Activated CD4-positive, alpha-beta T cell treated with anti-CD3 and anti-CD28 coated beads for 4 hours (primary cell): ENCODE results near the gene RUNDC1.
"Not testable (repeated sequence)": the region's sequence is repeated elsewhere in the genome, so short reads cannot be mapped to it uniquely, and the experiment has no call there.

Experiments used
- DNase-seq, 2 donors: peaks; one replicate each; pipeline ENCODE4 v3.0.0-alpha.2; 2020

Gene RUNDC1

GRCh38 chr17:42980274-42980765, at the start of gene RUNDC1:
Gene RUNDC1 (plus strand): TSS chr17:42980565. CDS start chr17:42980577, 12 bp downstream.
- DNase-seq, result peak; percentile 92

GRCh38 chr17:42937712-42938596, 42.4 kb upstream of the RUNDC1 start:
- DNase-seq, result peak in 1 of 2 donors; percentile 5

GRCh38 chr17:42944211-42944610, 36.2 kb upstream of the RUNDC1 start:
- no peak for DNase-seq

- no peak for DNase-seq
These were observed 33.6 kb upstream of the RUNDC1 start for GRCh38 chr17:42946812-42947211.

GRCh38 chr17:42950044-42950783, 30.2 kb upstream of the RUNDC1 start:
- no peak for DNase-seq

- DNase-seq, result no peak
These were observed 26.7 kb upstream of the RUNDC1 start for GRCh38 chr17:42953669-42954068.

GRCh38 chr17:42964161-42964932, 16.0 kb upstream of the RUNDC1 start, which contains the start of gene AARSD1:
Gene AARSD1 (minus strand): TSS chr17:42964454. CDS start chr17:42964440, 14 bp downstream.
- DNase-seq, result peak; percentile 84 to 85

- no peak for DNase-seq
These were observed 12.4 kb upstream of the RUNDC1 start for GRCh38 chr17:42967925-42968324.

- DNase-seq, result no peak
These were observed 11.3 kb upstream of the RUNDC1 start for GRCh38 chr17:42969001-42969581.

- DNase-seq, result no peak
These were observed 8.8 kb upstream of the RUNDC1 start for GRCh38 chr17:42971589-42971988.

GRCh38 chr17:42973323-42973722, 7.0 kb upstream of the RUNDC1 start:
- not testable (repeated sequence) for DNase-seq

GRCh38 chr17:42975265-42975664, 5.1 kb upstream of the RUNDC1 start:
- no peak for DNase-seq

- DNase-seq, result not testable (repeated sequence)
These were observed 4.7 kb upstream of the RUNDC1 start for GRCh38 chr17:42975701-42976100.

- DNase-seq, result no peak
These were observed 673 bp upstream of the RUNDC1 start, which contains the start of gene PTGES3L for GRCh38 chr17:42979511-42980273. Gene PTGES3L (minus strand): TSS chr17:42980080. CDS start chr17:42980053, 27 bp downstream.

GRCh38 chr17:42980766-42981397, 517 bp downstream of the RUNDC1 start:
- DNase-seq, result peak; percentile 55 to 57

- DNase-seq, result no peak
These were observed 1.9 kb downstream of the RUNDC1 start for GRCh38 chr17:42982266-42982665.

GRCh38 chr17:42985225-42985624, 4.9 kb downstream of the RUNDC1 start:
- no peak for DNase-seq

- no peak for DNase-seq
These were observed 8.8 kb downstream of the RUNDC1 start for GRCh38 chr17:42989141-42989540.

- no peak for DNase-seq
These were observed 9.6 kb downstream of the RUNDC1 start for GRCh38 chr17:42989726-42990652.

- no peak for DNase-seq
These were observed 11.1 kb downstream of the RUNDC1 start for GRCh38 chr17:42991471-42991870.
